Ishikawa (cell line): ENCODE results near the gene ATP10B.

Source experiments
- CEBPB ChIP-seq: IDR thresholded peaks from 2 replicates; pipeline ENCODE4 v1.6.1; 2012
- CREB1 ChIP-seq: IDR thresholded peaks from 2 replicates; pipeline ENCODE4 v1.6.1; 2012; ENCODE audit warnings: low read depth
- EGR1 ChIP-seq: IDR thresholded peaks from 2 replicates; pipeline ENCODE4 v1.6.1; 2012
- EP300 ChIP-seq: IDR thresholded peaks from 2 replicates; pipeline ENCODE4 v1.6.1; 2012; ENCODE audit warnings: borderline replicate concordance
- FOXM1 ChIP-seq: IDR thresholded peaks from 2 replicates; pipeline ENCODE4 v1.6.1; 2012; ENCODE audit warnings: low read depth, borderline replicate concordance
- NFIC ChIP-seq: IDR thresholded peaks from 2 replicates; pipeline ENCODE4 v1.6.1; 2012
- RAD21 ChIP-seq: IDR thresholded peaks from 2 replicates; pipeline ENCODE4 v1.6.1; 2012; ENCODE audit warnings: low read depth
- TAF1 ChIP-seq: IDR thresholded peaks from 2 replicates; pipeline ENCODE4 v1.6.1; 2012; ENCODE audit warnings: low read depth, mild to moderate bottlenecking
- TCF12 ChIP-seq: IDR thresholded peaks from 2 replicates; pipeline ENCODE4 v1.6.1; 2012; ENCODE audit warnings: low read depth
- TEAD4 ChIP-seq: IDR thresholded peaks from 2 replicates; pipeline ENCODE4 v1.6.1; 2012
- YY1 ChIP-seq: IDR thresholded peaks from 2 replicates; pipeline ENCODE4 v1.6.1; 2012; ENCODE audit warnings: low read depth
- ZBTB7A ChIP-seq: IDR thresholded peaks from 2 replicates; pipeline ENCODE4 v1.6.1; 2012; ENCODE audit warnings: low read depth
- TF ChIP-seq, protein P1 (sequence below): IDR thresholded peaks from 2 replicates; pipeline ENCODE4 v1.6.1; 2012
- TF ChIP-seq, protein P2 (sequence below): IDR thresholded peaks from 2 replicates; pipeline ENCODE4 v1.6.1; 2012; ENCODE audit warnings: low read depth, mild to moderate bottlenecking
- TF ChIP-seq, protein P3 (sequence below): IDR thresholded peaks from 2 replicates; pipeline ENCODE4 v1.6.1; 2012

The ATP10B gene

DNA sequence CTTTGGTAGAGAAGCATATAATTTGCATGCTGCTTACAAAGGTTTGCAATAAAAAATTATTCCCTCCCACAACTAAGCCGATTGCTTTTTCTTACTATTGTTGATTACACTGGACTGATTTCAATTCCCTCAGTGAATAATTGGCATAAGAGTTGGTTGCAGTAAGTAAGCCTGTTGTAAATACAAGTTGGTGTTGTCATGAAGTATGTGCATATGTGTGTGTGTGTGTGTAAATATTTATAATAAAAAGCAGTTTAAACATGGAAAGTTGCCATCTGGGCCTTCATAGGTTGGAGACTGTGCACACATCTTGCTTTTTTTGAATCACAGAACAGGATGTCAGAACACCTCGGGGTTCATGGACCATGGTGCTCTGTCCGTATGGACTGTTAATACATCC is 131.2 kb downstream of the ATP10B start:
- TF ChIP-seq RAD21 (no peak), TCF12 (no peak), YY1 (no peak), ZBTB7A (no peak), NFIC (no peak), TAF1 (no peak), TEAD4 (no peak), CEBPB (no peak), EGR1 (no peak), FOXM1 (no peak), CREB1 (no peak)
- TF ChIP-seq, protein P1, sequence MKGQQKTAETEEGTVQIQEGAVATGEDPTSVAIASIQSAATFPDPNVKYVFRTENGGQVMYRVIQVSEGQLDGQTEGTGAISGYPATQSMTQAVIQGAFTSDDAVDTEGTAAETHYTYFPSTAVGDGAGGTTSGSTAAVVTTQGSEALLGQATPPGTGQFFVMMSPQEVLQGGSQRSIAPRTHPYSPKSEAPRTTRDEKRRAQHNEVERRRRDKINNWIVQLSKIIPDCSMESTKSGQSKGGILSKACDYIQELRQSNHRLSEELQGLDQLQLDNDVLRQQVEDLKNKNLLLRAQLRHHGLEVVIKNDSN = no peak
- TF ChIP-seq, protein P2, sequence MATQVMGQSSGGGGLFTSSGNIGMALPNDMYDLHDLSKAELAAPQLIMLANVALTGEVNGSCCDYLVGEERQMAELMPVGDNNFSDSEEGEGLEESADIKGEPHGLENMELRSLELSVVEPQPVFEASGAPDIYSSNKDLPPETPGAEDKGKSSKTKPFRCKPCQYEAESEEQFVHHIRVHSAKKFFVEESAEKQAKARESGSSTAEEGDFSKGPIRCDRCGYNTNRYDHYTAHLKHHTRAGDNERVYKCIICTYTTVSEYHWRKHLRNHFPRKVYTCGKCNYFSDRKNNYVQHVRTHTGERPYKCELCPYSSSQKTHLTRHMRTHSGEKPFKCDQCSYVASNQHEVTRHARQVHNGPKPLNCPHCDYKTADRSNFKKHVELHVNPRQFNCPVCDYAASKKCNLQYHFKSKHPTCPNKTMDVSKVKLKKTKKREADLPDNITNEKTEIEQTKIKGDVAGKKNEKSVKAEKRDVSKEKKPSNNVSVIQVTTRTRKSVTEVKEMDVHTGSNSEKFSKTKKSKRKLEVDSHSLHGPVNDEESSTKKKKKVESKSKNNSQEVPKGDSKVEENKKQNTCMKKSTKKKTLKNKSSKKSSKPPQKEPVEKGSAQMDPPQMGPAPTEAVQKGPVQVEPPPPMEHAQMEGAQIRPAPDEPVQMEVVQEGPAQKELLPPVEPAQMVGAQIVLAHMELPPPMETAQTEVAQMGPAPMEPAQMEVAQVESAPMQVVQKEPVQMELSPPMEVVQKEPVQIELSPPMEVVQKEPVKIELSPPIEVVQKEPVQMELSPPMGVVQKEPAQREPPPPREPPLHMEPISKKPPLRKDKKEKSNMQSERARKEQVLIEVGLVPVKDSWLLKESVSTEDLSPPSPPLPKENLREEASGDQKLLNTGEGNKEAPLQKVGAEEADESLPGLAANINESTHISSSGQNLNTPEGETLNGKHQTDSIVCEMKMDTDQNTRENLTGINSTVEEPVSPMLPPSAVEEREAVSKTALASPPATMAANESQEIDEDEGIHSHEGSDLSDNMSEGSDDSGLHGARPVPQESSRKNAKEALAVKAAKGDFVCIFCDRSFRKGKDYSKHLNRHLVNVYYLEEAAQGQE = no peak

DNA sequence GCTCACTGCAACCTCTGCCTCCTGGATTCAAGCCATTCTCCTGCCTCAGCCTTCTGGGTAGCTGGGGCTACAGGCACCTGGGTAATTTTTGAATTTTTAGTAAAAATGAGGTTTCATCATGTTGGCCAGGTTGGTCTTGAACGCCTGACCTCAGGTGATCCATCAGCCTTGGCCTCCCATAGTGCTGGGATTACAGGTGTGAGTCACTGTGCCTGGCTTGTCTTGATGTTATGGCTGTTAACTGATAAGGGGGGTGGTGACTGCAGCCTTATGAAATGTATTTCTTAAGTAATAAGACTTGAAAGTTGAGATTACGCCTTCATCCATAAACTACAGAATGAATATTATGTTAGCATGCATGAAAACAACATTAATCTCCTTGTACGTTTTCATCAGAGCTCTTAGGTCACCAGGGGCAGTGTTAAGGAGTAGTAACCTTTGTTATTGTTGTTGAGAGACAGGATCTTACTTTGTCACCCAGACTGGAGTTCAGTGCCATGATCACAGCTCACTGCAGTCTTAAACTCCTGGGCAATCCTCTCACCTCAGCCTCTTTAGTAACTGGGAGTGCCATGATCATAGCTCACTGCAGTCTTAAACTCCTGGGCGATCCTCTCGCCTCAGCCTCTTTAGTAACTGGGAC is 148.3 kb downstream of the ATP10B start:
- TF ChIP-seq, protein P2 = no peak

DNA sequence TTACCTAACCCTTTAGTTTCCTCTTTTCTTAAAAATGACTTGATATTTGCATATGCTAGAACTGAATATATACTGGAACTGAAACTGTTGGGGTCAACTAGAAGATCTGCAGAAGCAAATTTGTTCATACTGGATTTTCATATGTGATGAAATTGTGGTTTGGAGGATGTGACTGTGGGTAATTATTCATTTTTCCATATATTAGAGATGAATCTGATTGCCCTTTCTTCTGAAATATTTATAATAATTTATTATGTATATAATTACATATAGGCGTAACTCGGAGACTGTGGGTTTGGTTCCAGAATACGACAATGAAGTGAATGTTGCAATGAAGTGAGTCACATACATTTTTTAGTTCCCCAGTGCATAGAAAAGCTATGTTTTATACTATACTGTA is 149.1 kb downstream of the ATP10B start:
- TF ChIP-seq, protein P1 = no peak
- TF ChIP-seq, protein P2 = no peak
- TF ChIP-seq EGR1 = no peak
- no peak for TF ChIP-seq EP300
- TF ChIP-seq TAF1 = no peak
- TF ChIP-seq RAD21 = no peak
- TF ChIP-seq, protein P3, sequence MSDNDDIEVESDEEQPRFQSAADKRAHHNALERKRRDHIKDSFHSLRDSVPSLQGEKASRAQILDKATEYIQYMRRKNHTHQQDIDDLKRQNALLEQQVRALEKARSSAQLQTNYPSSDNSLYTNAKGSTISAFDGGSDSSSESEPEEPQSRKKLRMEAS = no peak
- no peak for TF ChIP-seq TEAD4
- TF ChIP-seq ZBTB7A = no peak
- TF ChIP-seq NFIC = no peak
- no peak for TF ChIP-seq FOXM1
- TF ChIP-seq TCF12 = no peak
- no peak for TF ChIP-seq YY1
- TF ChIP-seq CEBPB = no peak
- TF ChIP-seq CREB1 = no peak

DNA sequence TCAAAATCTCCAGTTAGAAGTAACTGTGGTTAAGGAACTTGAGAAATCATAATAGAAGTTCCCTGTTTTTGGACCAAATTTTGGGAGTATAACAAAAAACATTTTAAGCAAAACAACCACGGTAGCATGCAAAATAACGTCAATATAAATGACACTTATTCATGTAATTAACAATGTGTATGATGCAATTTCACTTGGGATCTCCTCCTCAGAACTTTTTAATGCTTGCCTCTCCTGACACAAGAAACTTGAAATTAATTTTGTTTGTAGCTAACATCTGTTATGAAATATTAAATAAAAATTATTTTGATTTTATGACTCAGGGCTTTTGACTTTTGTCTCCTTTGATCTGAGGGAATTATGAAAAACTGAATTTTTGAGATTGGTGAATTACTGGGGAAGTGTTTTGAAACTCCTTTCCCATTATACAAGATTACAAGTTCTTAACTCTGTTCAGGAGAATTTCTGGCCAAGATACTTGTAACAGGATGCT is 149.7 kb downstream of the ATP10B start:
- TF ChIP-seq, protein P1 = no peak
- TF ChIP-seq TEAD4 (no peak), CREB1 (no peak), TCF12 (no peak), YY1 (no peak), EGR1 (no peak), ZBTB7A (no peak), FOXM1 (no peak), NFIC (no peak), CEBPB (no peak), EP300 (no peak), RAD21 (no peak), TAF1 (no peak)
- TF ChIP-seq, protein P3 = no peak
- TF ChIP-seq, protein P2 = no peak
